ENCODE data around the gene HPCAL4. TPM values are rescaled to one million over a fixed set of nuclear protein-coding genes. Genes with fewer than 3 reads are reported as not detected.
A peak's percentile ranks its signal among the peaks of the same experiment; 100 is the strongest.

HPCAL4 gene
- total and polyA plus RNA-seq, 12 donors: 0.07 to 3.7 (median 0.22) TPM

GRCh38 chr1:39671793-39672550, 19.3 kb downstream of the HPCAL4 start, which contains the start of gene NT5C1A:
Gene NT5C1A (minus strand): TSS chr1:39672107. CDS start chr1:39672038, 69 bp downstream.
- H3K36me3 ChIP-seq: no peaks in the 10 kb centered on the region
- peak within 1 kb of the TSS; percentile 51 to 72 (median 59) for H3K4me3 ChIP-seq
- peak; percentile 70 to 84 (median 81) for ATAC-seq
- H3K4me1 ChIP-seq: peaks cover 0 to 56% (median 34%) of the 10 kb centered on the region in 9 donors
- no peak for TF ChIP-seq CTCF (IDR thresholded peaks at IDR 0.05)
- H3K27ac ChIP-seq: peak within 1 kb of the TSS in 9 of 10 donors; percentile 72 to 89 (median 82)
- 0 to 1% methylated on average over 48 to 55 of the region's 55 CpGs for whole genome bisulfite sequencing, 2 donors
- intact Hi-C loops (cut with DNase I): loop anchor here in 1 of 10 donors (5.0 kb wide), 1 partner anchor 50 kb away; no protein-coding TSS in a partner anchor
- DNase-seq: peak; percentile 41 to 67
- H3K9me3 ChIP-seq: no peaks in the 10 kb centered on the region
- peaks cover 0 to 33% (median 12%) of the 10 kb centered on the region in 7 donors for H3K27me3 ChIP-seq

- DNase-seq (peak; percentile 77 to 84), ATAC-seq (peak; percentile 62 to 88 (median 84))
- TF ChIP-seq CTCF (IDR thresholded peaks at IDR 0.05): no peak
- intact Hi-C loops (cut with DNase I): loop anchor here in 1 of 10 donors (5.0 kb wide), 1 partner anchor 51 kb away; no protein-coding TSS in a partner anchor
- H3K9me3 ChIP-seq: no peaks in the 10 kb centered on the region
- peaks cover 0 to 56% (median 34%) of the 10 kb centered on the region in 9 donors for H3K4me1 ChIP-seq
- no peaks in the 10 kb centered on the region for H3K36me3 ChIP-seq
- peak overlapping the region in 9 of 10 donors; percentile 72 to 89 (median 82) for H3K27ac ChIP-seq
- 2 to 3% methylated on average over 26 of the region's 26 CpGs for WGBS, 2 donors
- H3K27me3 ChIP-seq: peaks cover 0 to 33% (median 12%) of the 10 kb centered on the region in 7 donors
- peak overlapping the region; percentile 51 to 72 (median 59) for H3K4me3 ChIP-seq
These were observed 19.8 kb downstream of the HPCAL4 start for GRCh38 chr1:39671433-39671792.

GRCh38 chr1:39670689-39671088, 20.5 kb downstream of the HPCAL4 start:
- Histone ChIP-seq H3K9me3 (no peaks in the 10 kb centered on the region), H3K4me1 (peaks cover 0 to 56% (median 34%) of the 10 kb centered on the region in 9 donors), H3K4me3 (peak overlapping the region in 7 of 10 donors; percentile 51 to 72 (median 65)), H3K36me3 (peaks cover 0 to 5% (median 0%) of the 10 kb centered on the region in 9 donors), H3K27me3 (peaks cover 0 to 33% (median 12%) of the 10 kb centered on the region in 7 donors), H3K27ac (peak overlapping the region in 2 of 10 donors; percentile 82 to 88)
- DNase-seq (no peak), ATAC-seq (no peak)
- intact Hi-C loops (cut with DNase I): loop anchor here in 1 of 10 donors (5.0 kb wide), 1 partner anchor 52 kb away; no protein-coding TSS in a partner anchor
- 16 to 22% methylated on average over 1 of the region's 1 CpG for WGBS, 2 donors
- TF ChIP-seq CTCF (IDR thresholded peaks at IDR 0.05): no peak

GRCh38 chr1:39668894-39669293, 22.3 kb downstream of the HPCAL4 start:
- TF ChIP-seq CTCF (IDR thresholded peaks at IDR 0.05): no peak
- peaks cover 0 to 9% (median 0%) of the 10 kb centered on the region in 9 donors for H3K36me3 ChIP-seq
- no peak for DNase-seq
- WGBS, 2 donors: 76 to 80% methylated on average over 3 of the region's 3 CpGs
- H3K27ac ChIP-seq: peak overlapping the region in 3 of 10 donors; percentile 9 to 39 (median 35)
- ATAC-seq: peak in 1 of 8 donors; percentile 10
- intact Hi-C loops (cut with DNase I): loop anchor here in 1 of 10 donors (10.0 kb wide), 1 partner anchor 46 kb away; no protein-coding TSS in a partner anchor
- no peak overlapping the region for H3K4me3 ChIP-seq
- H3K9me3 ChIP-seq: no peaks in the 10 kb centered on the region
- peaks cover 0 to 56% (median 34%) of the 10 kb centered on the region in 9 donors for H3K4me1 ChIP-seq
- H3K27me3 ChIP-seq: peaks cover 0 to 33% (median 12%) of the 10 kb centered on the region in 7 donors

All from heart right ventricle (tissue), 16 donors.